GM12864 (cell line): ENCODE data around the gene COL18A1.

ENCODE experiments used
- DNase-seq: peaks from one replicate; pipeline ENCODE4 v3.0.0-alpha.2; 2011; ENCODE audit warnings: low read depth
- H3K4me3 ChIP-seq: 2 replicates; pipeline ENCODE4 v1.5.1; 2011; ENCODE audit warnings: mild to moderate bottlenecking, low read depth, low read length, control low read depth
- CTCF ChIP-seq: IDR thresholded peaks from 2 replicates; pipeline ENCODE4 v1.5.1; 2011; ENCODE audit warnings: low read depth, mild to moderate bottlenecking, moderate library complexity, low read length, control low read depth, inconsistent platforms; ENCODE audit errors: missing control alignments

COL18A1 gene

GRCh38 chr21:45463871-45464270 lies 58.9 kb downstream of the COL18A1 start:
- TF ChIP-seq CTCF: no peak
- no peak for DNase-seq
- no peak overlapping the region for H3K4me3 ChIP-seq

GRCh38 chr21:45464309-45464708 lies 59.3 kb downstream of the COL18A1 start:
- no peak for DNase-seq
- H3K4me3 ChIP-seq: no peak overlapping the region
- no peak for TF ChIP-seq CTCF

DNA sequence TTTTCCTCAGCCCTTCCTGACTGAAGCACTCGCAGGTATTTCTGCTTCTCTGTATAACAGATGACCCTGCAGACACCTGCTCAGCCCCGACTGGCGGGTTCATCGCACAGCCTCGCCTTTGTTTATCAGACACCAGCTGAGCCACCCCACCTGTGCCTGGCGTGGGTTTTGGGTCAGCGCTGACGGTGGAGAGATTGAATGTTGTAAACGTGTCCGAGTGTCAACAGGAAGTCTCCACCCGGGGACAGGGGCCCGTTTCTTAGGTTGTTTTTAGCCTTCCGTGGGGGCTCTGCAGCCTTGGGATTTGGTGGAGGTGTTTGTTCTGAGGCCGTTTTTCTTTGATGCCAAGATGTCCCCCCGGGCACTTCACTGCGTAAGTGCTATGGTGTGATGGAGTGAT lies 60.1 kb downstream of the COL18A1 start:
- DNase-seq: no peak
- no peak for TF ChIP-seq CTCF
- H3K4me3 ChIP-seq: no peak overlapping the region

DNA sequence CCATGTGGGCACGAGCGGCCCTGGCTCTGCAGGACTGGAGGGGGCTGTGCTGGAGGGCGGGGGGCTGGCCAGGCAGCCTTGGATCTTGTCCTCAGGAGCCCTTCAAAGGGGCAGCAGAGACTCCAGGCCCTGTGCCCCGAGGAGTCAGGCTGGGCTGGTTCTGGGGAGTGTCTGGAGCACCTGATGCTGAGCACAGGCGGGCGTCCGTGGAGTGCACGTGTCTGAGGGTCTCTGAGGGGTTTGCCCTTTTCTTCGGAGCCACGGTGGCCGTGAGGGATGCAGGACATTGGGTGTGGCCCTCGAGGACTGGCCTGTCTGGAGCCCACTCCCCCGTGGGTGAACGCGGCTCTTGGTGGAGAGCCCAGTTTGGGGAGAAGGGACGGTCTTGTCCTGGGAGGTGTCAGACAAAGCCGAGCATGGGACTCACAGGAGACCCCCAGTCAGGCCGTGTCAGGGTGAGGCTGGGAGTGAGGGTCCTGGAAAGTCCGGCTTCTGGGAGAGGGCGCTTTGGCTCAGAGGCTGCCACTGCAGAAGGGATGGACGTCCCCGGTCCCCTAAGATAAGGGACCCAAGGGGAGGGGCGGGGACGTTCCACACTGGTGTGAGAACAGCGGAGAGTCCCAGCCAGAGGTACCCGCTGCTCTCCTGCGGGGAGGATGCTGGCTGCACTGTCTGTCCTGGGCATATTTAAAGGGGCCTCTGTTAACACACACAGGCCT lies 60.8 kb downstream of the COL18A1 start:
- DNase-seq: no peak
- no peak for TF ChIP-seq CTCF
- H3K4me3 ChIP-seq: no peak overlapping the region; the same call in 1 of the 2 replicates

DNA sequence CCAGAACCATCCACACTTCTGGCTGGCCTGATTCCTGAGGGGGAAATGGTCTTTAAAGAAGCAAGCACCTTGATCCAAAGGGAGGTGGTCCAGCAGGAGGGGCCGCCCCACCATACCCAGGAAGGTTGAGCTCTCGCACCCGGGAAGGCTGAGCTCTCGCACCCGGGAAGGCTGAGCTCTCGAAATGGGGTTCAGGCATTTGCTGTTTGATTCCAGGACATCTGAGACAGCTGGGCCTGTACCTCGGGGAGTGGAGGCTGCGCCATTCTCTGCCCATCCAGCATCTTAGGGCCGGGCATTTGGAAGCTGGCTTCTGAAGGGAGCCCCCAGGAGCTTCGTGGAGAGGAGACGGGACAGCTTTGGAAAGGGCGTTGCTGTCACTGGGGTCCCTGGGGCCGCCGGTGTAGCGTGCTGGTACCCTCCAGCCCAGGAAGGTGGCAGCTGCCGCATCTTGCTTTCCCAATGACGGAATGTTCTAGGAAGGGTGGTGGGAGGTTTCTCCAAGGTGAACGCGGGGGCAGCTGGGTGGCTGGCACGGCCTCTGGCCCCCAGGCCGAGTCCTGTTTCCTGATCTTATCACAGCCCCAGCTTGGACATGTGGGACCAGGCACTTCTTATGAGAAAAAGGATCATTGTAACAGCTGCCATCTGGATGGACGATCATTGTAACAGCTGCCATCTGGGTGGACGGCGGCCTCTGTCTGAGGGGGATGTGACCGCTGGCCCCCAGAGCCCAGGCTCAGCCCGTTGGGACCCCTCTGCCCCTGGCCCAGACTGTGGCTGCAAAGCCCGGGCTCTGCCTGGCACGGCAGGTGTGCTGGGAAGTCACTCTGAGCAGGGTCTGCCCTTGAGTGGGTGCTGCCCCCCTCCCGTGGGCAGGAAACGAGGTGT lies 61.6 kb downstream of the COL18A1 start:
- TF ChIP-seq CTCF: no peak
- no peak overlapping the region for H3K4me3 ChIP-seq
- no peak for DNase-seq

DNA sequence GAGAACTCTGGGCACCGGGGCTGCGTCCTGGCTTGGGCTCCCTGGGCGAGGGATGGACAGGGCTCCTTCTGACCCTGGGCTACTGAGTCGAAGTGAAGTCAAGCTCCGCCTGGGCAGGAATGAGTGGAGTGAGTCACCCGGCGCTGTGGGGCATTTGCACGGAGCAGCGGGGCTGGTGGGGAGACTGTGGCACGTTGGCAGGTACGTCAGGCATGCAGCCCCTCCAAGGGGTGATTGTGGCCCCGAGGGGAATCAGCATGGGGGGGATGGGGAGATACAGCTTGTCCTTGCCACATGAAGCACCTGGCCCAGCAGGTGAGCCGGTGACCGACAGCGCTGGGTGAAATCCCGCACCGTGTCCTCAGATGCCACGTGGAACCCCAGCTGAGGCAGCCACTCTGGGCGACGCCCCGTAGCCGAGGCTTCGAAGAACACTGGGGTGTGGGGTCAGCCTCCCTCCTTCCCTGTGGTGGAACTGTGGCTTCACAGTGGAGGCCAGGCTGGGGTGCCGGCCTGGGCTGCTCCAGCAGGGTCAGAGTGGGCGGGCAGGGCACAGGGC lies 62.3 kb downstream of the COL18A1 start:
- TF ChIP-seq CTCF: no peak
- DNase-seq: no peak
- H3K4me3 ChIP-seq: no peak overlapping the region
